Suprapubic skin (tissue), 3 donors: Measurements from ENCODE around the gene RBMS3.

ENCODE experiments used
- POLR2AphosphoS5 ChIP-seq, 3 donors: sonication (generic); formaldehyde crosslinking; IDR thresholded peaks; one replicate each; pipeline ENCODE4 v1.6.1; 2017; ENCODE audit warnings: antibody characterized with exemption in 3 of 3
- TF ChIP-seq, protein P1 (sequence below), 2 donors: fragments of 200-600 bp in 1 of 2; fragments of 450-650 bp in 1 of 2; sonication (generic) in 1 of 2; IDR thresholded peaks; one replicate each; pipeline ENCODE4 v1.5.1; 2016 to 2019; ENCODE audit warnings: antibody characterized with exemption in 2 of 2, mild to moderate bottlenecking in 1 of 2, moderate library complexity in 1 of 2

DNA sequence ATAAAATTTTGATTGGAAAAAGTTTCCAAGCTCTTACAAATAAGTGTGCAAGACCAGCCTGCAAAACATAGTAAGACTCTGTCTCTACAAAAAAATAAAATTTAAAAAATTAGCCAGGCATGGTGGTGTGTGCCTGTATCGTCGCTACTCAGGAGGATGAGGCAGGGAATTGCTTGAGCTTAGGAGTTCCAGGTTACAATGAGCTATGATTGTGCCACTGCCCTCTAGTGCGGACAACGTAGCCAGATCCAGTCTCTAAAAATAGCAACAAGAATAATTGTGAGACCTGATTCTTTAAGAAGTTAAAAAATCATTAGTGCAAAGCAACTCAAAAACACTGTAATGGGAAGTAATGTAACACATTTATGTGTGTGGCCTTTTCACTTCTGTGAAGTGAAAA is 251.6 kb downstream of the RBMS3 start:
- TF ChIP-seq, protein P1, sequence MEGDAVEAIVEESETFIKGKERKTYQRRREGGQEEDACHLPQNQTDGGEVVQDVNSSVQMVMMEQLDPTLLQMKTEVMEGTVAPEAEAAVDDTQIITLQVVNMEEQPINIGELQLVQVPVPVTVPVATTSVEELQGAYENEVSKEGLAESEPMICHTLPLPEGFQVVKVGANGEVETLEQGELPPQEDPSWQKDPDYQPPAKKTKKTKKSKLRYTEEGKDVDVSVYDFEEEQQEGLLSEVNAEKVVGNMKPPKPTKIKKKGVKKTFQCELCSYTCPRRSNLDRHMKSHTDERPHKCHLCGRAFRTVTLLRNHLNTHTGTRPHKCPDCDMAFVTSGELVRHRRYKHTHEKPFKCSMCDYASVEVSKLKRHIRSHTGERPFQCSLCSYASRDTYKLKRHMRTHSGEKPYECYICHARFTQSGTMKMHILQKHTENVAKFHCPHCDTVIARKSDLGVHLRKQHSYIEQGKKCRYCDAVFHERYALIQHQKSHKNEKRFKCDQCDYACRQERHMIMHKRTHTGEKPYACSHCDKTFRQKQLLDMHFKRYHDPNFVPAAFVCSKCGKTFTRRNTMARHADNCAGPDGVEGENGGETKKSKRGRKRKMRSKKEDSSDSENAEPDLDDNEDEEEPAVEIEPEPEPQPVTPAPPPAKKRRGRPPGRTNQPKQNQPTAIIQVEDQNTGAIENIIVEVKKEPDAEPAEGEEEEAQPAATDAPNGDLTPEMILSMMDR (IDR thresholded peaks at IDR 0.05): no peak
- TF ChIP-seq POLR2AphosphoS5 (IDR thresholded peaks at IDR 0.05): no peak
